ENCODE measurements around the gene FARP1. TPM values are rescaled to one million over a fixed set of nuclear protein-coding genes. Genes with fewer than 3 reads are reported as not detected.

The FARP1 gene
- total and polyA plus RNA-seq, 2 of the 8 experiments (the other 6 are each of a cell fraction or from before 2014, with no cell fraction given), result 24.7 to 104 TPM

DNA sequence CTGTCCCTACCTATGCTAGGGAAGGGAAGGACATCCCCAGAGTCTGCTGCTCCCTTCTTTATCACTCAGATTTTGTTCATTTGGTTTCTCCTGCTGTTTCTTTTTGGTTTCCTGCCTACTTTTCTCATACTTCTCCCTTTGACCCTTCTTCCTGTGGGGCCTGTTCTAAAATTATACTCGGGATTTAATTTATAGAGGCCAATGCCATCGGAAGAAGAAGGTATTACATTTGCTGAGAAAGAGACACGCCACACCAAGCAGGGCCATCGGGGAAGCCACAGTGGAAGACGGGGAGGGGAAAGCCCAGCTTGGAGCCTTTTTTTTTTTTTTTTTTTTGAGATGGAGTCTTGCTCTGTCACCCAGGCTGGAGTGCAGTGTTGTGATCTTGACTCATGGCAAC lies 46.8 kb upstream of the FARP1 start (continued):
- no peak for TF ChIP-seq SP4 (IDR thresholded peaks at IDR 0.05; ENCODE audit: low read length)

Measured in H1 (cell line).